ENCODE measurements around the gene TSHZ2. TPM values are rescaled to one million over a fixed set of nuclear protein-coding genes. Genes with fewer than 3 reads are reported as not detected.

TSHZ2 gene
- total and polyA plus RNA-seq, 9 of the 15 experiments (the other 6 are each of a cell fraction or from before 2014, with no cell fraction given), result 0.03 to 0.20 (median 0.05) TPM; not detected in 4

- Histone ChIP-seq H2AFZ (ENCODE audit: low read depth, low read length) (no peak overlapping the region), H3K9me1 (ENCODE audit: control insufficient read depth, insufficient read depth, low read length) (no peaks in the 10 kb centered on the region), H4K20me1 (replicated peaks; ENCODE audit: control insufficient read depth, insufficient read depth, low read length) (no peaks in the 10 kb centered on the region), H3K4me3 (no peak overlapping the region), H3K9me3 (replicated peaks; ENCODE audit: control insufficient read depth, insufficient read depth, low read depth, low read length) (no peaks in the 10 kb centered on the region), H3K27me3 (ENCODE audit: control insufficient read depth in 2 of 2, insufficient read depth in 2 of 2, low read length in 2 of 2) (peaks cover 0 to 5% of the 10 kb centered on the region in 2 experiments; a peak in 2 of 5 replicates), H3K9ac (ENCODE audit: insufficient read depth in 1 of 2, low read depth in 2 of 2, low read length in 2 of 2) (no peak overlapping the region), H3K79me2 (ENCODE audit: control insufficient read depth, insufficient read depth, low read length) (no peaks in the 10 kb centered on the region), H3K36me3 (ENCODE audit: control insufficient read depth, insufficient read depth, low read length) (no peaks in the 10 kb centered on the region), H3K27ac (ENCODE audit: extremely low read depth, low read depth, low read length) (no peak overlapping the region), H3K4me2 (ENCODE audit: insufficient read depth, low read length) (no peak overlapping the region), H3K4me1 (replicated peaks in 1 of 2; ENCODE audit: control insufficient read depth in 2 of 2, insufficient read depth in 2 of 2, low read length in 2 of 2) (no peaks in the 10 kb centered on the region)
- in situ Hi-C loops (cut with MboI) (no loop called here), intact Hi-C loops (cut with micrococcal nuclease) (no loop called here)
- ChIA-PET CTCF (ENCODE audit: low intra/inter-chr PET ratio) (no interaction called here), POLR2A (no interaction called here)
- WGBS (ENCODE audit: insufficient coverage, low coverage, missing lambda C conversion rate), result 0% methylated on average over 5 of the region's 5 CpGs
- no peak for FAIRE-seq
- no peak for ATAC-seq
- DNase-seq (ENCODE audit: extremely low read depth in 1 of 4, low spot score in 3 of 4), result no peak
- BruUV-seq (replicated peaks), result no TSS peak
- TF ChIP-seq ZNF766 (CRISPR knock-in tag; conservative IDR thresholded peaks at IDR 0.05), result no peak
- no peak for TF ChIP-seq RFX5 (IDR thresholded peaks at IDR 0.05; ENCODE audit: low read depth, low read length)
- TF ChIP-seq GABPB2 (CRISPR knock-in tag; conservative IDR thresholded peaks at IDR 0.05), result no peak
- no peak for TF ChIP-seq GABPA (tag; conservative IDR thresholded peaks at IDR 0.05; ENCODE audit: low read depth)
- TF ChIP-seq, protein P1, sequence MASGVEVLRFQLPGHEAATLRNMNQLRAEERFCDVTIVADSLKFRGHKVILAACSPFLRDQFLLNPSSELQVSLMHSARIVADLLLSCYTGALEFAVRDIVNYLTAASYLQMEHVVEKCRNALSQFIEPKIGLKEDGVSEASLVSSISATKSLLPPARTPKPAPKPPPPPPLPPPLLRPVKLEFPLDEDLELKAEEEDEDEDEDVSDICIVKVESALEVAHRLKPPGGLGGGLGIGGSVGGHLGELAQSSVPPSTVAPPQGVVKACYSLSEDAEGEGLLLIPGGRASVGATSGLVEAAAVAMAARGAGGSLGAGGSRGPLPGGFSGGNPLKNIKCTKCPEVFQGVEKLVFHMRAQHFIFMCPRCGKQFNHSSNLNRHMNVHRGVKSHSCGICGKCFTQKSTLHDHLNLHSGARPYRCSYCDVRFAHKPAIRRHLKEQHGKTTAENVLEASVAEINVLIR (CRISPR knock-in tag; IDR thresholded peaks at IDR 0.05), result no peak
- no peak for TF ChIP-seq CC2D1A (IDR thresholded peaks at IDR 0.05)
- no peak for TF ChIP-seq ZNF830 (CRISPR knock-in tag; IDR thresholded peaks at IDR 0.05)
- TF ChIP-seq ZNF347 (CRISPR knock-in tag; IDR thresholded peaks at IDR 0.05; ENCODE audit: low read depth), result no peak
- TF ChIP-seq, protein P2, sequence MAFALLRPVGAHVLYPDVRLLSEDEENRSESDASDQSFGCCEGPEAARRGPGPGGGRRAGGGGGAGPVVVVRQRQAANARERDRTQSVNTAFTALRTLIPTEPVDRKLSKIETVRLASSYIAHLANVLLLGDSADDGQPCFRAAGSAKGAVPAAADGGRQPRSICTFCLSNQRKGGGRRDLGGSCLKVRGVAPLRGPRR (CRISPR knock-in tag; IDR thresholded peaks at IDR 0.05), result no peak
- TF ChIP-seq THRB (CRISPR knock-in tag; conservative IDR thresholded peaks at IDR 0.05), result no peak
- no peak for TF ChIP-seq MCM7 (IDR thresholded peaks at IDR 0.05)
- TF ChIP-seq PBX2 (CRISPR knock-in tag; IDR thresholded peaks at IDR 0.05; ENCODE audit: low read depth), result no peak
- no peak for TF ChIP-seq PBX2 (tag; conservative IDR thresholded peaks at IDR 0.05; ENCODE audit: low read depth)
- no peak for TF ChIP-seq KAT2B (IDR thresholded peaks at IDR 0.05; ENCODE audit: low read depth, low read length)
- TF ChIP-seq ZNF778 (CRISPR knock-in tag; IDR thresholded peaks at IDR 0.05), result no peak
- no peak for TF ChIP-seq SNRNP70 (optimal IDR thresholded peaks at IDR 0.05; ENCODE audit: low read depth, low read length)
- no peak for TF ChIP-seq POU5F1 (IDR thresholded peaks at IDR 0.05; ENCODE audit: borderline replicate concordance, low read depth, low read length, partially characterized antibody)
- no peak for TF ChIP-seq PCBP2 (IDR thresholded peaks at IDR 0.05; ENCODE audit: low read depth, low read length, poor library complexity, severe bottlenecking)
Measured at GRCh38 chr20:53023732-53024520, 51.8 kb downstream of the TSHZ2 start.
